Right cardiac atrium (tissue), 5 donors: ENCODE results near the gene CDK15. TPM values are rescaled to one million over a fixed set of nuclear protein-coding genes. Genes with fewer than 3 reads are reported as not detected.

Source experiments
- ATAC-seq, 2 donors: fragments of 200-7000 bp; cut with Tn5 transposase; one replicate each; pipeline versions ENCODE4 v1.8.0 to v1.9.1; 2020; ENCODE audit warnings: moderate library complexity in 2 of 2, mild to moderate bottlenecking in 1 of 2
- DNase-seq, 3 donors: peaks; one replicate each; pipeline ENCODE4 v3.0.0-alpha.2; 2020
- H3K27ac ChIP-seq: one replicate; pipeline ENCODE4 v1.5.1; 2013; ENCODE audit warnings: mild to moderate bottlenecking, low read length, control low read depth, moderate library complexity
- H3K27me3 ChIP-seq: one replicate; pipeline ENCODE4 v1.6.1; 2013; ENCODE audit not compliant: control insufficient read depth, insufficient read depth
- H3K4me1 ChIP-seq: one replicate; pipeline ENCODE4 v1.6.1; 2013; ENCODE audit warnings: low read length; ENCODE audit not compliant: control insufficient read depth, insufficient read depth
- H3K4me3 ChIP-seq: one replicate; pipeline ENCODE4 v1.5.1; 2013; ENCODE audit warnings: low read length, control low read depth
- H3K9me3 ChIP-seq: one replicate; pipeline ENCODE4 v1.6.1; 2013; ENCODE audit warnings: low read length; ENCODE audit not compliant: control insufficient read depth
- WGBS: extraction: QIAGEN DNeasy Blood & Tissue Kit; methylation state at CpG from one replicate; pipeline ENCODE4 v1.1.7; 2013; 5-methylcytosine and 5-hydroxymethylcytosine counted together
- intact Hi-C, 4 donors: fragments of 100-400 bp; cut with DNase I; formaldehyde crosslinking; loops; one replicate each; pipeline versions ENCODE4 v1.11.0 to v1.14.0; 2022 to 2023
- polyA plus RNA-seq: library from polyadenylated mRNA; stranded (reverse); fragments of 200-250 nt; gene quantifications from one replicate; pipeline ENCODE4 v1.2.3, GENCODE V29; 2013
- total RNA-seq, 4 donors: library from RNA; stranded (reverse); fragmentation: NEBNext Ultra II Directional; extraction: Animal tissue kit (Norgen Biotek cat#: 25700); gene quantifications; one replicate each; pipeline ENCODE4 v1.2.1, GENCODE V29; 2021
- donor health status: healthy with polysubstance abuse.
- donor health status: DM: no; HTN: yes; CAD: no.
- donor health status: DM: no; HTN: no; CAD: no.
- donor health status: DM: no; HTN: yes; CAD: no; lungs with severe emphysema.
- donor health status: DM: yes; HTN: yes; CAD: no.

CDK15 gene
- total and polyA plus RNA-seq, 5 donors = 0.11 to 0.97 (median 0.37) TPM

- Histone ChIP-seq H3K9me3 (no peaks in the 10 kb centered on the region), H3K27ac (no peak overlapping the region), H3K27me3 (no peaks in the 10 kb centered on the region), H3K4me3 (no peak overlapping the region), H3K4me1 (no peaks in the 10 kb centered on the region)
- DNase-seq (no peak), ATAC-seq (no peak)
- 86% methylated on average over 8 of the region's 8 CpGs for WGBS
- intact Hi-C loops = no loop called here
Measured at GRCh38 chr2:201928363-201928762, 122.0 kb downstream of the CDK15 start.

- H3K4me3 ChIP-seq = no peak overlapping the region
- no peaks in the 10 kb centered on the region for H3K27me3 ChIP-seq
- ATAC-seq (no peak), DNase-seq (no peak)
- H3K4me1 ChIP-seq = no peaks in the 10 kb centered on the region
- 93% methylated on average over 3 of the region's 3 CpGs for WGBS
- no peak overlapping the region for H3K27ac ChIP-seq
- intact Hi-C loops = no loop called here
- no peaks in the 10 kb centered on the region for H3K9me3 ChIP-seq
Measured at GRCh38 chr2:201929281-201930026, 123.1 kb downstream of the CDK15 start.

DNA sequence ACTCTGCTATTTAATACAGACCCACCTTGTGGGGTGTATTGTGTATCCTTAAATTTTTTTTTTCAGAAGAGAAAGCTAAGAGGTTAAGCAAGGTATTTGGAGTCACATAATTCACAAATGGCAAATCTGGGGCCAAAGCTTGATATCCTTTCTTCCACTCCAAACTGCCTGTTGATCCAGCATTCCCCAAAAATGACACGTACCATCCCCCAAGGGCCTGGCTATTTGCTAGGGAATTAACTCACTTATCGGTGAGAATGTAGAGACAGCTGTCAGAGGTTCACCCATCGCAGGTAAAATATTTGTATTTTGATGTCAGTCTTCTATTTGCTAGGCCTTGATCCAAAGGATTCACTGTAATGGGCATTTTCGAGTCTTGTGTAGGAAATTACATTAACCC is 123.7 kb downstream of the CDK15 start:
- no peaks in the 10 kb centered on the region for H3K27me3 ChIP-seq
- H3K4me1 ChIP-seq = no peaks in the 10 kb centered on the region
- no peaks in the 10 kb centered on the region for H3K9me3 ChIP-seq
- ATAC-seq (no peak), DNase-seq (no peak)
- H3K27ac ChIP-seq = no peak overlapping the region
- WGBS = 94% methylated on average over 4 of the region's 4 CpGs
- intact Hi-C loops = no loop called here
- no peak overlapping the region for H3K4me3 ChIP-seq

DNA sequence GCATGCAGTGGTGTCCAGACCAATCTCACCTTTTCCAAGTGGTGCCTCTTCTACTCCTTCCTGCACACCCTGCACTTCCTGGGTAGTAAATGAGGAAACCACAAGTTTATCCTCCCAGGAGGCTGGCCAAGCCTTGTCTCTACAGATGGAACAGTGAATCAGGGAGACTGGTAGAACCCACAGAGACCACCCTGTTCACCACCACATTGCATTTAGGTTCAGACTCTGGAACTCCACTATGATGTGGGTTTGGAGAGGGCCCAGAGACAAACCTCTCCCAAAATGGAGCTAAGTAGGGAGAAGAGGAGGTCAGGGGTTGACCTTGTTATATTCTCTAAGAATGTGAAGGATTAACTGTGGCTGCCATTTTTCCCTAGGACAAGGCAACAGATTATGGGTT is 124.5 kb downstream of the CDK15 start:
- no peak overlapping the region for H3K4me3 ChIP-seq
- intact Hi-C loops = no loop called here

GRCh38 chr2:201931475-201931874 is 125.1 kb downstream of the CDK15 start:
- Histone ChIP-seq H3K9me3 (no peaks in the 10 kb centered on the region), H3K27ac (no peak overlapping the region), H3K4me3 (no peak overlapping the region), H3K4me1 (no peaks in the 10 kb centered on the region), H3K27me3 (no peaks in the 10 kb centered on the region)
- intact Hi-C loops = no loop called here
- 41% methylated on average over 2 of the region's 2 CpGs for WGBS
- no peak for ATAC-seq
- DNase-seq = no peak

More for the DNA sequence above, 124.5 kb downstream of the CDK15 start:
- no peak for DNase-seq
- ATAC-seq = no peak
- Histone ChIP-seq H3K4me1 (no peaks in the 10 kb centered on the region), H3K27me3 (no peaks in the 10 kb centered on the region), H3K9me3 (no peaks in the 10 kb centered on the region), H3K27ac (no peak overlapping the region)

DNA sequence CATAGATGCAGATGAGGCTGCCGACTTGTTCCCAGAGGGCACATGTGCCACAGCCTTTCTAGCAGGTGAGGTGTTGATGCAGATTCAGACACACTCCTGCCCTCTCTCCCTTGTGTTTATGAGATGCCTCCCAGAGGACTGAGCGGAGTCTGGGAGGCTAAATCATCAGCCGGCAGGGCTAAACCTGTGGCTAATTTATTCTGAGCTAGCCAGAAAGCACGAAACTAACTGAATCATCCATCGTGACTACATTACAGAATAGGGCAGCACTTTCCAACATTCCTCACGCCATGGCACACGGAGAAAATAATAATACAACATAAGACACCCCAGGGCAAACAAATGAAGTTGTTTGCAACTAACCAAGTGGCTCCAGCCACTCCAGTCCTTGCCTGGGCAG is 125.6 kb downstream of the CDK15 start:
- no peak overlapping the region for H3K27ac ChIP-seq
- no peaks in the 10 kb centered on the region for H3K4me1 ChIP-seq
- intact Hi-C loops = no loop called here
- no peaks in the 10 kb centered on the region for H3K9me3 ChIP-seq
- ATAC-seq (no peak), DNase-seq (no peak)
- H3K27me3 ChIP-seq = no peaks in the 10 kb centered on the region
- 64% methylated on average over 7 of the region's 7 CpGs for whole genome bisulfite sequencing
- H3K4me3 ChIP-seq = no peak overlapping the region

DNA sequence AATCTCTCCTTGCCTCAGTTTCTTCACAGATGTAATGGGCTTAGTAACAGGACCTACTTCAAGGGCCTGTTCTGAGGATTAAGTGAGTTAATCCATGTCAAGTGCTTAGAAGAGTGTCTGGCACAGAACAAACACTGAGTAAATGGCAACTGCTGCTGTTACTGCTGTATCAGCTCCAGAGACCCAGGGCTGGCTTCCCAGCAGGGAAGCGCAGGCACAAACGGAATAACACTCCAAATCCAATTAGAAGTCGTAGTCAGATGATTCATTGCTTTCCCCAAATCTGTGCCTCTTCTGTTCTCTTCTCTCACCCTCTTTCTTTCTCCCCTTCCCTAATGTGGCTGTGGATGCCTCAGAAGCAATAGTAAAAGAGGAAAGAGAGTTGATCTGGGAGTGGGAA is 126.2 kb downstream of the CDK15 start:
- Histone ChIP-seq H3K9me3 (no peaks in the 10 kb centered on the region), H3K4me1 (no peaks in the 10 kb centered on the region), H3K27me3 (no peaks in the 10 kb centered on the region), H3K4me3 (no peak overlapping the region), H3K27ac (no peak overlapping the region)
- intact Hi-C loops = no loop called here
- ATAC-seq = no peak
- DNase-seq = no peak
- 51% methylated on average over 3 of the region's 3 CpGs for WGBS

DNA sequence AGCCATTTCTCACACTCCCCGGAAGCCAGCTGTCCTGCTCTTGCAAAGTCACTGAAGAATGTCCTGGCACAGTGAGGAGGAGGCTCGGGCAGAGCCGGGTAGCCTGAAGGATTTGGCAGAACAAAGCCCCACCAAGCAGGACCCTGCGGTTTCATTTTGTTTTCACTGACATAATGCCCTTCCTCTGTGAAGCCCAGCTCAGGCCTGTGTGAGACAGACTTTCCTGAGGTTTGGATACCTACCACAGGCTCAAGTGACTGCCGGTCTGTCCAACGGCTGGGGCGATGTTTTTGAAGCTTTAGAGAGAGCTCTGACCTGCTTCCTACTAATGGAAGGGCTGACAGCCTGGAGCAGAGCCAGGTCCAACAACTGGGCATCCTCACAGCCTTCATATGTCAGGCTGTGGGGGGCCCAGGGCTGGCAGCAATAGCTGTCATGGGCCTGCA is 127.5 kb downstream of the CDK15 start:
- H3K9me3 ChIP-seq = no peaks in the 10 kb centered on the region
- H3K27me3 ChIP-seq = no peaks in the 10 kb centered on the region
- H3K4me3 ChIP-seq = no peak overlapping the region
- intact Hi-C loops = no loop called here
- no peak overlapping the region for H3K27ac ChIP-seq
- no peaks in the 10 kb centered on the region for H3K4me1 ChIP-seq
- 36% methylated on average over 7 of the region's 7 CpGs for WGBS
- ATAC-seq = peak in 1 of 2 donors; percentile 39
- no peak for DNase-seq

DNA sequence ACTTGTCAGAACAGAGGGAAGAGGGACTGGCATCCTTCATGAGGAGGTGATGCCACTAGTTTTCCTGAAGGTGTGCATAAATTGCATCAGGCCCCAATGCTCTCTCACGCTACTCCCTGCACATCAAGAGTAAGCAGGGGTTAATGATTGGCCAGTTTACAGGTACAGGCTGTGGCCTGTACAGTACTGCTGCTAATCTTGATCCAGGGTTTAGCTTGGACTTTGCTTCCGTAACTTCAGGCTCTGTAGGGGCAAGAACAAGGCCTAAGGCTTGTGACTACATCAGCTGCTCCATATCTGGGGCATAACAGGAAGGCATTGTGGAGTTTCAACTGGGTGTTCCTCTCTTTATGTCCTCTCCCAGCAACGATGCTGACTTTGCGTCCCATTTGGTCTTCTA is 130.5 kb downstream of the CDK15 start:
- WGBS = 88% methylated on average over 4 of the region's 4 CpGs
- intact Hi-C loops = no loop called here
- H3K27ac ChIP-seq = no peak overlapping the region
- H3K9me3 ChIP-seq = no peaks in the 10 kb centered on the region
- no peaks in the 10 kb centered on the region for H3K4me1 ChIP-seq
- ATAC-seq (no peak), DNase-seq (no peak)
- no peaks in the 10 kb centered on the region for H3K27me3 ChIP-seq
- H3K4me3 ChIP-seq = no peak overlapping the region

GRCh38 chr2:201937343-201937742 is 131.0 kb downstream of the CDK15 start:
- H3K27me3 ChIP-seq = peaks cover 3% of the 10 kb centered on the region
- no peaks in the 10 kb centered on the region for H3K4me1 ChIP-seq
- WGBS = 91% methylated on average over 4 of the region's 4 CpGs
- no peaks in the 10 kb centered on the region for H3K9me3 ChIP-seq
- no peak overlapping the region for H3K27ac ChIP-seq
- no peak overlapping the region for H3K4me3 ChIP-seq
- intact Hi-C loops = no loop called here
- ATAC-seq (no peak), DNase-seq (no peak)

DNA sequence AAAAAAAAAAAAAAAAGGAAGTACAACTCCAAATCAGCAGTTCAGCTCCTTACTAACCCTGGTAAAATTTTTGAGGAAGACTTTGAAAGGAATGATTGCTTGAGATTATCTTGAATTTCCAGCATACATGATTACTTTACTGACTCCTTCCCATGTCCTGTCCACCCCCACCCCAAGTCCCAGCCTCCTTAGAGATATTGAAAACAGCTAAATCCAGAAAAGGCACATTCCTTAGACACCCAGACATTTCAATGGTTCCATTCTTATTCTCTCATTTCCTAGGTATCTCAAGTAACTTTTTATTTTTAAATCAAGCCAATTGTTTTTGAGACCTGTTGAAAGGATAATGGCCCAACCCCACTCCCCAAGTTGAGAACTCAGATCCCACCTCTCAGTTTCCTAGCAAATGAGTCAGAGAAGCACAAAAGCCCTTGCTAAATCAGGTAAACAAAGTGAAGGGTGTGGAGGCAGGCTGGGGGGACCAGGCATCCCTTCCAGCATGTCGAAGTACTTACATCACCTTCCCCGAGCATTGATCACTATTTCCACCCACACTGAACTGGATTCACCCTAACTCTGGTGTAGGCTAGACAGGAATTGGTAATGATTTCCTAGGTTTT is 131.9 kb downstream of the CDK15 start:
- H3K27ac ChIP-seq = no peak overlapping the region
- peaks cover 3% of the 10 kb centered on the region for H3K27me3 ChIP-seq
- H3K9me3 ChIP-seq = no peaks in the 10 kb centered on the region
- intact Hi-C loops = no loop called here
- DNase-seq (no peak), ATAC-seq (no peak)
- no peaks in the 10 kb centered on the region for H3K4me1 ChIP-seq
- 84% methylated on average over 2 of the region's 2 CpGs for WGBS
- H3K4me3 ChIP-seq = no peak overlapping the region
